GM21381 (cell line): ENCODE data around the gene LSAMP.
A peak's percentile ranks its signal among the peaks of the same experiment; 100 is the strongest.

Experiments
- ATAC-seq: cut with Tn5 transposase; IDR thresholded peaks from one replicate; pipeline ENCODE4 v1.9.1; 2021; ENCODE audit warnings: mild to moderate bottlenecking, moderate library complexity; ENCODE audit not compliant: unreplicated experiment

Gene LSAMP

DNA sequence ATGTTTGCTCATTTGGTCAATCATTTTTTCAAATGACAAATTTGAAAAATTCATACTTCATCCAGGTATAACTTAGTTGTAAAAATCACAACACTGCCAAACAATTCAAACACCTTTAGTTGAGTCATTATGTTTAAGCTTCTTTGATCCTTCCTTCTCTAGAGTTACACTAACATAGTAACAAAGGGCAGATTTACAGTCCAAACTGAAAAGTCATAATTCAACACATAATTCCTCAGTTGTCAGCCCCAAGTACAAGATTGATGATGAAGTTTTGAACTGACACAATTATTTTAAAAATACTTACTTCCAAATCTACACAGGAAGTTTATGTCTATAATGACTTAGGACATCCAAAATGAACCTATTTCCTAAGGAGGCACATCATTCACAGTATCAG lies 264.1 kb downstream of the LSAMP start:
- no peak for ATAC-seq

DNA sequence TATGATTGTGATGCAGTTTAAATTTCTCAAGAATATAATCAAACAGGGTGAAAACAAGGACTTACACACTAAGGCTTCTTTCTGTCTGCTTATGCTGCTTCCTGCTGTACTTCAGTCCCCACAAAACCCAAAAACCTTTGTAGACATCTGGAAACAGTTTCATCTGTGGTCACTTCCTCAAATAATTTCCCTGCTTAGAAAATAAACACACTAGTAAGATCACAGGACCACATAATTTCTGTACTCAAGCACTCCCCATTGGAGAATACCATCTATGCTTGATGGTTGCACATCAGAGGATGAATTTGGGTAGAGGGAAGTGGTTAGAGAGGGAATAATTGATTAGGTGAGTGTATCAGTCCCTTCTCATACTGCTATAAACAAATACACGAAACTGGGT lies 266.2 kb downstream of the LSAMP start:
- no peak for ATAC-seq

DNA sequence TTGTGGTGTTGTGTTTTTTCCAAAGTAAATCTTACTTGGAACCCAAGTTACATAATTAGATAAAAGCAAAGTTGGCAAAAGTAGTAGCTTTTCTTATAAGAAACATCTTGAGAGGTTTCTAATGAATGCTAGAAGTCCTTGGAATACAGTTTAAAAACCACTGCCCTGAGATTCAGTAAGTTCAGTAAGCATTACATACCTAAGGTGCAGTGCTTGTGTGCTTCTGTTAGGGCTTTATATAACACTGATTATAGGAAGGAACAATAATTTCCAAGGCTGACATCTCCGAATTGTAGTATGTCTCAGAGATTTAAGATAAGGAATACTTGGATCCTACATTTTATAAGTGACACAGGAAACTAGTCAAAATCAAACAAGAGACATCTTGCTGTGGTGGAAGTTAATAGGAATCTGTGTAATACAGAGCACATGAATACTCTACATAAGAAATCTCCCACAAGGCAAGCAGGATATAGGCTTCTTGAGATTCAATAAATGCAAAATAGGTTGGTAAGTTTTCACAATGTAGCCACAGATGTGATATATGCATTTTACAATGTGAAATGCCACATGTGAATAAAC lies 268.2 kb downstream of the LSAMP start:
- no peak for ATAC-seq

DNA sequence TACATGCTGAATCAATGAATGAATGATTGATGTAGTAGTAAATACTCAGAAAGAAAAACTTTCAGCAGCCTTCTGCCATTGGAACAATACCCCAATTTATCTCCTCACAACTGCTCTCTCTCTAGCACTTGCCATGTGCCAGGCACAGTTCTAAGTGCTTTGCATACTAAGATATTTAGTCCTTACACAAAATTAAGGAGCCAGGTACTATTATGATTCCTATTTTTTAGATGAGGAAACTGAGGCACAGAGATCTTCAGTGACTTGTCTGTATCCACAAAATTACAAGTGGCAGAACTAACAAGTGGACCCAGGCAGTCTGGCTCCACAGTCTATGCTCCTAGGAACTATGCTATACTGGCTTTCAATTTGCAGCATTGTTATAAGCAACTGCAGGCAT lies 279.2 kb downstream of the LSAMP start:
- ATAC-seq: no peak

DNA sequence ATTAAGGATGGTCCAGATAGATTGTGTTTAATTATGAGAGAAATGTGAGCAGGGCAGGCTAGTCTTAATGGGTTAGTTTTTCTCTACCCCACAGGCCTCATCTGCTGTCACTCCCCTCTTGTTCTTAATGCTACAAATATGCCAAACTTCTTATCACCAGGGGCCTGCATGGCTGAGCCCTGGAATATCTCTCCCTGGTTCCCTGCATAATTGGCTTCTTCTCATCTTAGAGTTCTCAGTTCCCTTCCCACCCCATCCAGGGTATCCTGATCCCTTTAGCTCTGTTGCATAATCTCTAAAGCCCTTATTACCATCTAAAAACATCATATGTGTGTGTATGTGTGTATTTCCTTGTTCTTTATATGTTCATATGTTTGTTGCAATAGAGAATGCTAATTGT lies 279.6 kb downstream of the LSAMP start:
- no peak for ATAC-seq

DNA sequence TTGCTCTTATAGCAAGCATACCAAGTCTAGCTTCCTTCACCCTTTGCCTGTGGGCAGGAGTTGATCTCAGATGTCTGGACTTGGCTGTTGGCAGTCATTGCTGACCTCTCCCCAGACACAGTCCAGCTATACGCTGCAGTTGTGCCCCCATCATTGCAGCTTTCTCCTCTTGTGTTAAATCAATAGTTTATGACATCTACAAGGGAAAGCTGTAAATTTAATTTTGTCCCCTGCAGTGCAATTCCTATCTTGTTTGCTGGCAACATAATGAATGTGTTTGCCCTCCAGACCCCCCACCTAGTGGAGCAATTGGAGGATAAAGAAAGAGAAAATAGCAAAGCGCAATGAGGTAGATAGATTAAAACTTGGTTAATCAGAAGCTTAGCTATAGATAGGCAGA lies 280.2 kb downstream of the LSAMP start:
- ATAC-seq: no peak

DNA sequence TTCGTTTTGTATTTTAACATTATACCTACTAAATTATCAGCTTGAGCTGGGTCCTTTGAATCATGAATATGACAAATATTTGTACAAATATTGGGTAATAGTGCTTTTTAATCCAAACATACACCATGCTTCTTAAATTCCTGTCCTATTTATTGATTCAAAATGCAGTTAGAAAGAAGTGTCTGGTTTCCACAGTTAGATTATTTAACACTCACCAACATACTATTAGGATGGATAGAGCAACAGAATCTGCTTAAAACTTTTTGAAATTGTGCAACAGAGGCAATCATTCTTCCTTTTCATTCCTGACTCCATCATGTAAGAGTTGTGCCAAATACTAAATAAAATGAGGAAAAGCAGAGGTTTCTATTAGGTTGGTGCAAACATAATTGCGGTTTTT lies 281.2 kb downstream of the LSAMP start:
- no peak for ATAC-seq

DNA sequence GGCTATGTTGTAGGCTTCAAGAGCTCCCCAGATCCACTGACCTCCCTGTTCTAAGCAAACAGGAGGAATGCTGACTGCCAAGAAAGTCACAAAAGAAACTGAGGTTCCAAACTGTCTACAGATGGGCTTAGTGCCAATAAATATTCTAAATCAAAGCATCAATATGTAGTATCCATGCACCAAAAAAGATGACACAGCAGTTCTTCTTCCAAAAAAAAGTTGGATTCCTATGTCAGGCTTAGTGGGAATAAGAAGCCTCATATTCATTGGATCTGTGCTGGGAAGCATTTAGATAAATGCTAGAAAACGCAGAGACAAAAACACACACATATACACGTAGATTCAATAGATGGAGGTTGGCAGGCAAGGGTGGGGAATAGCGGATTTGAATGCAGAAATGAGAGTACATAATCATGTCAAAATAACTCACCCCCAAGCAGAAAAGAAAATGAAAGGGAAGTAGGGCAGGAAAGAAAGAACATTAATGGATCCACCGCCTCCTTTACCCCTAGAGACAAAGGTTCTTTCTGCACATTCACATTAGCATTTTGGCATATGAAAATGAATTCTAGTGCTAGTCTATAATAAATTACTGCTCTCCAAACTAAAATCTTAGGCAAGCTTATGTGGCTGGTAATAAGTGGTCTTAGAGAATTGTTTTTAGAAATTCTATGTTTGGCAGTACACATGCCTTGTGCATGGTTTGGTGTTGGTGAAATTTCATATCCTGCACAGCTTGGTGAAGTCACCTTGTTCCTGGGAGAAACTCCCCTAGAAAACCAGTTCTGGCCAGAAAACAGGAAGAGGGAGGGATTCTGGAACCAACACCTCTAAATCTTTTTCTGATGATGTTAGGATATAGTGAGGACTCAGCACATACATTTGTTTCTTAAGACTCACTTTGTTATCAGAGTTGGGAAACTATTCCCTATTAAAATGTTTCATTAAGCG lies 283.4 kb downstream of the LSAMP start:
- no peak for ATAC-seq

DNA sequence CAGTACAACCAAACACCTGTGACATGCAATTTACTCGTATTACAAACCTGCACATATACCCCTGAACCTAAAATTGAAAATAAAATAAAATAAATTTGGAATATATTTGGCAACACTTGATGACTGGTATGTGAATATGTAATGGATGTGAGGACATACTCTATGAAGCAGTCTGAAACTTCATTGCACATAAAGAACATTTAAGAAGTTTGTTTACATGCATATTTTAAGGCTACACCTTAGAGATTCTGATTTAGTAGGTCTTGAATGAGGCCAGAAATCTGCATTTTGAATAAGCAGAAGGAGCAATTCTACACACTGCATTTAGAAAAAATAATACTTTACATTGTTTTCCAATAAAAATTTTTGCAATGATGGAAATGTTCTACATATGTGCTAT lies 284.7 kb downstream of the LSAMP start:
- ATAC-seq: no peak

DNA sequence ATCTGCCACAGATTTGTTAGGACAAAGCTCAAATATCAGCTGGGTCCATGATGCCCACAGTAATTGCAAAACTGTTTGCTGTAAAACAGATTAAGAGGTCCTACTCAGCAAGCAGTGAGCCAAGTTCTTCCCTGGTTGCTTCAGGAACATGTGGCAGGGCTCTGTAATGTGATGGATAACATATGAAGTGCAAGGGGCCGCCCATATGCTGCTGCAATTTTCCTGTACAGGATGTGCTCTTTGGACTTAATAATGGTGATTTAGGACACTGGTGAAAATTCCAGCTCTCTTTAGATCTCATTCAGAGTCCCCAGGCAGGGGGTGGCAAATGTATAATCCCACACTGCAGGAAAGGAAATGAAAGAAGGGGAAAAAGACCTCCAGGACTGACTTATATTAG lies 289.4 kb downstream of the LSAMP start:
- no peak for ATAC-seq

DNA sequence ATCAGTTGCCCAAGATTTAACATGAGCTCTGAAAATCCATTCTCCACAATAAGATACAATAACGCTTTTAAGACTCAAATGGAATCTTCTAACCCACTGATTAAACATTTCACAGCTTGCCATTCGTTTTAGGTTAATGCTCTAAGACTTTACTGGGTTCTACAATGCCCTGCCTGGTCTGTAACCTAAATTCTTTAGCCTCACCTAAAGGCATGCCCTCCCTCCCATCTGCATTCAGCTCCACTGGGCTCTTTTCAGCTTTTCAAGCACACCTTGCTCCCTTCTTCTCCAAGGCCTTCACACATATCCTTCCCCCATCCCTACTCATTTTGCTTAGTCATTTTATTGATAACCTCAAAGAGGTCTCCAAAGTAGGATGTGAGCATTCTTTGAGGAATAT lies 290.9 kb downstream of the LSAMP start:
- ATAC-seq: no peak

DNA sequence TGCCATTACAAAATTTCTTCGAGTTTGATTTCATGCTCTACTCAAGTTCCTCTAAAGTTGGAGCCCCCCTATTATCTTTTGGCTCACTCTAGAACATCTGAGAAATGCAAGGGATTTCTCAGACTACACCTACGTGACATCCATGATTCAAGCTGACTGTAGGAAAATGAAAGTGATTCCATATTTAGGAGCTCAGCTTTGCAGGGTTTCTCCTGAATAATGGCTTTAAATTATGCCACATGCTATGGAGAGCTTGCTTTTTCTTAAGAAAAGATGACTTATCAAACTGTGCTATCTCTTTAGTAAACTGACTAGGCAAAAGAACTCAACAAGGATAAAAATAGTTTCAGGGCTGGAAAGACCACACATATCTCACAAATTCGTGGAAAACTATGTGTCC lies 292.1 kb downstream of the LSAMP start:
- ATAC-seq: no peak

DNA sequence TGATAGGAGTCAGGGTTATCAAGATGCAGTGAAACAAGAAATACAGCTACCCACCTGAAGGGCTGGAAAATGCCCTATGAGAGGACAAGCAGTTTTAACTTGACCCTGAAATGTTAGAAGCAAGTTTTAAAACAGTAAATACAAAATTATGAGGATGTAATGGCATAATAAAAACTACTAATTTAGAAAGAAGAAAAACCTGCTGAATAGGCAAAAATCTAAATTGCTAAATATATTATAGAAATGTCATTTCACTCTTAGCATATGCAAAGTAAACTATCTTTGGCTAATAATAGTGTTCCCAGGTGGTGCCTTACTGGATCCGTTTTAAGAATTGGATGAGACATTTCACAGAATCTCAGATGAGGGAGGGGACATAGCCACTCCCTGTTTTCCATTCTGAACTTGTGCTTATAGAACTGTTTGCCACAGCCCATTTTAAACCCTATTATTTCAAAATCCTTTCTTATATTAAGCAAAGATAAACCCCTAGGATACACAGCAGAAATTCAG lies 294.6 kb downstream of the LSAMP start:
- ATAC-seq: no peak

DNA sequence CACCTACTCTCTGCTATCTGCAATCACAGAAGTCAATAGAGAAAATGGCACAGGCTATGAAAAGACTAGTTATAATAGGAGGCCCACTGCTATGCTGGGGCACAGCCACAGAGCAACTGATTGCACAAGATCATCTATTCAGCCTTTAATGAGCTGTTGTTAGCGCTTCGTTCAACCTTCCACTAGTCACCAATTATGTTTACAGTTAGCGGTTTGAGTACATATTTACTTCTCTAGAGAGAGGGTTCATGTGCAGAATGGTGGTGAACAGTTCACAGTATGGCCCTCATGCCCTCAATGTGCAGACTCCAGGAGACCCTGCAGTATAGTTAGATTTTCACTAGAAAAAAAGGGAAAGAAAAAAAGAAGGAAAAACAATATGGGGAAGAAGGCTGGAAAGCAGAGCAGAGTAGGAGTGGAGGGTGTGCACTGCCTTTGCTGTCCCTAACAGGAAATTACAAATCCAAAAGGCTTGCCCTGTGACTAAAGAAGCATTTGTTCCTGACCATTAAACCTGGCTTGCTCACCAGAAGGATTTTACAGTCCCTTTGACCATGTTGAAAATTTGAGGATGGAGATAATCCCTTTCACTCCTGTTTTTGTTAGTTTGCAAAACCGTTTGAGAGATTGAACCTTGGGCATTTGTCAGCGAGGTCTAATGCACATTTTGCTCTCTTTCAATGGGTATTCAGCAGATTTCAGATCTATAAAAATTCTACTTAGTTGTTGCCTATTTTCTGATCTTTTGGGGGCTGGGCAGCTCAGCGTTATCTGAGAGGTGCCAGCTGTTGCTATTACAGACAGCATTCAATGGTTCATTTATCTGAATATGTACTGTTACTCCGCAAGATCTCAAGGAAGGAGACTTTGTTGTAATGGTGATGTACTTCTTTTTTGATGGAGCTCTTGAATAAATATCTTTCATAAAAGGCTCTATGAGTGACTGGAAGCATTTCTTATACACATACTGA lies 296.1 kb downstream of the LSAMP start:
- ATAC-seq: no peak

DNA sequence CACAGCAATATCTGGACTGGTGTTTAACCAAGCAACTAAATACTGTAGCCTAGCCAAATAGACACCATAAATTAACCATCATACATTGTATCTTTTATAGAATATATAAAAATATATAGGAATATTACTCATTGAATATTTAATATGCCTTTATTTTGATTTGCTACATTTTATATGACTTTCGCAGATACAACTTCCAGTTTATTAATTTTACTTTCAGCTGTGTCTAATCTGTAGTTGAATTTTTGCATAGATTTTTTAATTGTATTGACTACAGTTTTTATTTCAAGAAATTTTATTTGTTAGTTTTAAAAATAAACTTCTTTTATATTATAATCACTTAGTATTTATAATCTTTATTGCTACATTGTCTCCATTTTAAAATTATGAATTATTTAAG lies 299.7 kb downstream of the LSAMP start:
- no peak for ATAC-seq

DNA sequence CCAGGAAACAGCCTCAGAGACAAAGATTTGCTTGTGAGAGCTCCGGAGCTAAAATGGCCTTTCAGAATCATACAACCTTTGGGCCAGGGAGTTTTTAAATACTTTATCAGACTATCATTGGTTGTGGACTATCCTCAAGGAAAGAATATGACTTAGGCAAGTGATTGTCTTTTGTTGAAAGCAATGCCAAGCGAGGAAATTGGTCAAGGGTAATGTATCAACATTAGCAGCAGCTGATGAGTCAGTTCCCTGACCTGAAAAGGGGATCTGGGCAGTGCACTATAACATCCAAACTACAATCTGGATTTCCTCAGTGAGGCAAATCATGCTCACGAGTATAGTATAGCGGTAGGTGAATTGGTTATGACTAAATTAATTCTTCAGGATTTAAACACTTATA lies 303.6 kb downstream of the LSAMP start:
- no peak for ATAC-seq

DNA sequence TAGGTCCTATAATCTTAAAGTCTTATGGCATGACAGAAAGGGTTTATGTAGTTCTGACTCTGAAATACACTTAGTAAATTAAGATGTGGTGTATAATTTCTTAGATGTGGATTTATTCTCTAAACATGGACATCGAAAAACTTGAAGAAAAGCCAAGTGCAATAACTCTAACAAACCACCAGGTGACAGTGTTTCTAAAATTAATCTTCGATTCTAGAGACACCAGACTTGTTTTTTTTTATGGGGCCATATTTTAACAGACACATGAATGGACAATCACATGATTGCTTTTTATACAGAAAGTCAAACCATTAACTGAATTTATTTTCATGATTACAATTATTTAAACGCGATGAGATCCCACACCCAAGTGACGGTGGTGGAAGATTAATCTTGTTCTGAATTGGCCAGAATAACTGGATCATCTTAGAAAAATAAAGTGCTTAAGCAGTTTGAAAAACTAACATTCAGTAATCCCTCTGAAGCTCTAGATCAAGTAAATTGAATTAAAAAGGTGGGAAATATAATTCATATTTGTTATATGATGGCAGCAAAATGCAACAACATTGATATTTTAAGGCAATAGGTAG lies 305.1 kb downstream of the LSAMP start:
- peak; percentile 41 for ATAC-seq

DNA sequence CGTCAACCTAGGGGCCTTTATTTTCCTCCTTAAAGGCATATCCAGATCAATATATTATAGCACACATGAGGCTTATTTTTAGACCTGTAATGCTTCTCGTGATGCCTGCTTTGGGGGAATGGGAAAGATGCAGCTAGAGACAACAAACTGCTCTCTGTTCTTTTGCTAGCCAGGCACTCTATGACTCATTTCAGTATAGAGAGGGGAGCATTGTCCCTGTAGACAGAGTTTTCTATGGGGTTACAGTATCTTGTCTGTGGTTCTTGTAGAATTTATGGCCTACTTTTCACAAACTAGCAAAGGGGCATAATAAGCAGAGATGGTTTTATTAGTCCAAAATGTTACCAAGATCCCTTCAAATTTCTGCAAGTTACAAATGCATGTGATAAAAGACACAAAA lies 305.6 kb downstream of the LSAMP start:
- peak; percentile 57 for ATAC-seq

DNA sequence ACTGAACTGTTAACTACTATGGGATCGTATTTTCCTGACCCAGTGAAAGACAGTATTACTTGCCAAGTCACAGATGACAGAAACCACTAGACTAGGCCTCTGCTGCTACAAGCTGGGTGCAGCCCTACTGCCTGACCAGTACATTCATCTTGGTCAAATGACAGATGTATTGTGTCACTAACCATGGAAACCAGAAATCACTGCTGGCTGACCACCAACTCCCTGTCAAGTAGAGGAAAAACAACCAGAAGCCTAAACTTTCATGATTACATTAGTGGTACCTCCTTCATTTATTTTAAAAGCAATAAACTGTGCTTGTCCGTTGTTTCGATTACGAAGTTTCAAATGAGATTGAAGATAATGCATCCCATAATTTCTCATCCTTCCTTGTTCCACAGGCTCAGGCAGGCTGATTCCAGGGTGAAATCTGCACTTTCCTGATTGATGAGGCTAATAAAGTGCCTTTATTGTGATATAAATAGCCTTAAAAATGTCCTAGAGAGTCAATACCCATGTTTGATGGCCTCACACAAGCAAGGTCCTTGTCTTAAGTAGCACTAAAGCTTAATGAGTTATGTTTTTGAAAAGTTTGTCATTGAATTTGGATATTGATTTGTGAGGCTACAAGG lies 309.7 kb downstream of the LSAMP start:
- no peak for ATAC-seq

DNA sequence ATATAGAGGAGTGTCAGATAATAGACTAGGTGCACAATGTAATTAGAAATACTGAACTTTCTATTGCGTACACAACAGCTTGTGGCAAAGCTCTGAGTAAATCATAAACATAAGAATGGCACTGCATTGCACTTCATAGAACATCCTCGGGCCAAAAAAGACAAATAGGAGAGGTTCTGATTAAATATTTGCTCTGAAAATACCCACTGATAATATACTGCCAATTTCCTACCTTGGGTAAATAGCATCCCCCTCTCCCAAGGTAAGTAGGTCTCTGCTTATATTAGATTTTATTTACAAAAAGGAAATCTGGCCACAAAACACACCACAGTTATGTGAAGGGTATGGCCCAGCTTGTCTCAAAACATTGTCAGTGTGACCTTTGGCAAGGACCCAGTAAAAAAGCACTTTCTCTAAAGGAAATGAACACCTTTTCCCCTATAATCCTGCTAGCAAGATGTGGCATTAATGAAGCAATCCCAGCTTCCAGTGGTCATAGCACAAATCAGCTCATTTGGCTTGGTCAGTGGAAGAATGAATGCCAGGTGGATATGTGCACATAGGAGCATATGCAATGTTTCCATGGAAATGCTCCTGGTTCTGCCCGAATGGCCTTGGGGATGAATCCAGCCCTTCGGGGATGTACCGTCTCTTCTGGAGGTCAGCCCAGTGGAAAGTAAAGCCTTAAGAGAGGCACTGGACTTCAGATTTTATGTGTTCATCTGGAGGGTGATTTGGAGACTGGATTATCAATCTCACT lies 315.9 kb downstream of the LSAMP start:
- no peak for ATAC-seq
